Gastroesophageal sphincter (tissue), 4 donors: ENCODE measurements around the gene STARD9. TPM values are rescaled to one million over a fixed set of nuclear protein-coding genes. Genes with fewer than 3 reads are reported as not detected.

Experiments used
- ATAC-seq: fragments of 150-250 bp; one replicate; pipeline ENCODE4 v1.9.1; 2016; ENCODE audit warnings: mild to moderate bottlenecking, moderate library complexity
- H3K27ac ChIP-seq, 4 donors: fragments of 200-600 bp; sonication (generic) in 3 of 4; 1 replicate in 3 of 4; 2 replicates in 1 of 4; pipeline ENCODE4 v1.5.1; 2016 to 2019
- H3K27me3 ChIP-seq: fragments of 200-600 bp; sonication (generic); one replicate; pipeline ENCODE4 v1.5.1; 2019
- H3K36me3 ChIP-seq, 2 donors: fragments of 200-600 bp; sonication (generic); one replicate each; pipeline ENCODE4 v1.5.1; 2019; ENCODE audit warnings: control low read depth in 1 of 2
- H3K4me1 ChIP-seq, 3 donors: fragments of 200-600 bp; sonication (generic); 1 replicate in 2 of 3; 2 replicates in 1 of 3; pipeline ENCODE4 v1.5.1; 2016 to 2019; ENCODE audit warnings: control low read depth in 2 of 3
- H3K4me3 ChIP-seq, 2 donors: fragments of 200-600 bp; sonication (generic); one replicate each; pipeline ENCODE4 v1.5.1; 2019; ENCODE audit warnings: mild to moderate bottlenecking in 1 of 2, moderate library complexity in 1 of 2
- H3K9me3 ChIP-seq, 3 donors: fragments of 200-600 bp; sonication (generic); one replicate each; pipeline ENCODE4 v1.5.1; 2017 to 2019; ENCODE audit warnings: control low read depth in 2 of 3
- CTCF ChIP-seq, 4 experiments: fragments of 200-600 bp in 2 of 4; fragments of 450-650 bp in 2 of 4; sonication (generic) in 1 of 4; IDR thresholded peaks; one replicate each; pipeline ENCODE4 v1.5.1; 2017 to 2019; ENCODE audit warnings: antibody characterized with exemption in 4 of 4, mild to moderate bottlenecking in 2 of 4, moderate library complexity in 2 of 4
- EP300 ChIP-seq: sonication (generic); formaldehyde crosslinking; IDR thresholded peaks from one replicate; pipeline ENCODE4 v1.6.1; 2017; ENCODE audit warnings: antibody characterized with exemption, mild to moderate bottlenecking
- POLR2A ChIP-seq, 2 donors: fragments of 450-650 bp; IDR thresholded peaks; one replicate each; pipeline ENCODE4 v1.6.1; 2017; ENCODE audit warnings: antibody characterized with exemption in 2 of 2, mild to moderate bottlenecking in 2 of 2, moderate library complexity in 1 of 2
- POLR2AphosphoS5 ChIP-seq: sonication (generic); formaldehyde crosslinking; IDR thresholded peaks from one replicate; pipeline ENCODE4 v1.6.1; 2017; ENCODE audit warnings: antibody characterized with exemption
- WGBS, 2 donors: methylation state at CpG; one replicate each; pipeline ENCODE4 v1.1.5; 2018; ENCODE audit warnings: low coverage in 1 of 2; 5-methylcytosine and 5-hydroxymethylcytosine counted together
- total RNA-seq, 4 donors: library from RNA; depleted of rRNA; stranded (reverse); fragments of >200 nt; gene quantifications; one replicate each; pipeline ENCODE4 v1.1.0, GENCODE V29; 2016

Gene STARD9
- total RNA-seq, 4 donors from 2014 or later: 15.5 to 78.4 (median 29.1) TPM

DNA sequence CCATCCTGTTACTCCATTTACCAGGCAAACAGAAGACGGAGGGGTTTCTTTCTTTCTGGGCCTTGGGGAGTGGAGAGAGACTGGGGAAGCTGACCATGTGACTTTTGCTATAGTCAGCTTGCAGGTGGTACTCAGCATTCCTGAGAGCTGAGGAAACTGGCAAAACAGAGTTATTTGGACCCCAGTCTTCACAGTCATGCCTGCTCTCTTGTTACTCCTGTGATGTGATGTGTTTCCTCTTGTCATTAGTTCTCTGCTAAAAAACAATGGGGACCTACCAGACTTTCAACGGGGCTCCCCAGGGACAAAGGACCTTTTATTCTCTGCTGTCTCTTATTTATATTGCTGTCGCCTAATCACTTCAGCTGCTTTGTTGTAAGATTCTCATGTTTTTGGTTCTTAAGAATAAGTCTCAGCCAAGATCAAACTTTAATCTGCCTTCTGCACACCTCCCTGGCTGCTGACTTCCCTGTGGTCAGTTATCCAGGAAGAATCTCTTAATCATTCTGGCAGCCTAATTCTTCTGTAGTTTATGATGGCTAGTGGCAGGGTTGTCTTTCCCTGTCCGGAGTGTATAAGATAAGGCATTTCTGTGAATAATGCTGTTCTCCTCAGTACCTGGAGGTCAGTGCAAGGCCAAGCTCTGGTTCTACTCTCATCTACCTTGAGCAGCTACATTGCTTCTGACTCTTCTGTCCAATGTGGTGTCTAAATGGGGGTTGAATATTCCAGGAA lies 8.8 kb downstream of the STARD9 start:
- Histone ChIP-seq H3K27me3 (no peaks in the 10 kb centered on the region), H3K36me3 (peaks cover 0 to 21% of the 10 kb centered on the region in 2 donors), H3K9me3 (no peaks in the 10 kb centered on the region), H3K4me3 (peak overlapping the region; percentile 38 to 43), H3K4me1 (peaks cover 17 to 95% (median 28%) of the 10 kb centered on the region in 3 donors), H3K27ac (peak overlapping the region; percentile 15 to 86 (median 84))
- WGBS, 2 donors: 11 to 18% methylated on average over 2 to 4 of the region's 4 CpGs
- no peak for ATAC-seq
- TF ChIP-seq POLR2AphosphoS5 (no peak), EP300 (no peak), CTCF (IDR thresholded peaks at IDR 0.05) (no peak), POLR2A (IDR thresholded peaks at IDR 0.05) (no peak)

DNA sequence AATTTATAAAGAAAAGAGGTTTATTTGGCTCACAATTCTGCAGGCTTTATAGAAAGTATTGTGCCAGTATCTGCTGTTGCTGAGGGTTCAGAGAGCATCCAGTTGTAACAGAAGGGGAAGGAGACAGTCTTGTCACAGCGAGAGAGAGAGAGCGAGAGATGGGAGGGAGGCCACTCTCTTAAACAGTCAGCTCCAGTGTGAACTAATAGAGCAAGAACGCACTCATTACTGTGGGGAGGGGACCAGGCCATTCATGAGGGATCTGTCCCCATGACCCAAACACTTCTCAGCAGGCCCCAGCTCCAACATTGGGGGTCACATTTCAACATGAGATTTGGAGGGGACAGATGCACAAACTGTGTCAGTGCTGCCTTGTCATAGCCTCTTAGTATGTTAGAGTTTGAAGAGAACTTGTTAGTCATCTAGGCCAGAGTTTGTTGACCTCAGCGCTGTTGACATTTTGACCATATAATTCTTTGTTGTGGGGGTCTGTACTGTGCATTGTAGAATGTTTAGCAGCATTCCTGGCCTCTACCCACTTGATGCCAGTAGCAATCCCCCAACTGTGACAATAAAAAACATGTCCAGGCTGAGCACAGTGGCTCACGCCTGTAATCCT lies 15.3 kb downstream of the STARD9 start:
- WGBS, 2 donors: 93% methylated on average over 4 of the region's 5 CpGs; no CpG with 5 or more reads in 1 of the 2 donors
- H3K9me3 ChIP-seq: no peaks in the 10 kb centered on the region
- TF ChIP-seq POLR2A (IDR thresholded peaks at IDR 0.05): no peak
- peak overlapping the region in 3 of 4 donors; percentile 22 to 77 (median 56) for H3K27ac ChIP-seq
- no peak overlapping the region for H3K4me3 ChIP-seq
- H3K27me3 ChIP-seq: no peaks in the 10 kb centered on the region
- H3K36me3 ChIP-seq: peaks cover 0 to 32% of the 10 kb centered on the region in 2 donors
- ATAC-seq: no peak
- H3K4me1 ChIP-seq: peaks cover 5 to 87% (median 10%) of the 10 kb centered on the region in 3 donors

DNA sequence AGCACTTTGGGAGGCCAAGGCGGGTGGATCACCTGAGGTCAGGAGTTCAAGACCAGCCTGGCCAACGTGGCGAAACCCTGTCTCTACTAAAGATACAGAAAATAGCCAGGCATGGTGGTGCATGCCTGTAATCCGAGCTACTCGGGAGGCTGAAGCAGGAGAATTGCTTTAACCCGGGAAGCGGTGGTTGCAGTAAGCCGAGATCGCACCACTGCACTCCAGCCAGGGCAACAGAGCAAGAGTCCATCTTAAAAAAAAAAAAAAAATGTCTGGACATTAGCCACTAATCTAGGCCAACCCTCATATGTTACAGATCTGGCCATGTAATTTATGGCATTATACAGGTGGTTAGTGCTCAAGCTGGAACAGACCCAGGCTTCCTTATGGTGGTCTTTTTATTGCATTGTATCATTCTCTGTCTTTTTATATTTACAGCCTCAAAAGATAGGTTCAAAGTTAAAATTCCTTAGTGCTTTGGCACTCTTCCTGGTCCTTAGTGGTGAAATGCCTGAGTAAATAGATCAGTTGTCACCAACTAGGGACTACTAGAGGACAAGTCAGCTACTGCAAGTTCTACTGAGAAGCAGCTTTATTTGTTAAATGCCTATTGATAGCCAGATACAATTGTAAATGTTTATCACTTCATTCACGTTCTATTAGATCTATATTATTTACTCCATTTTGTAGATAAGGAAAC lies 16.0 kb downstream of the STARD9 start:
- Histone ChIP-seq H3K4me1 (peaks cover 11 to 87% (median 16%) of the 10 kb centered on the region in 3 donors), H3K27ac (peak overlapping the region in 3 of 4 donors; percentile 22 to 77 (median 56))
- no peak for TF ChIP-seq POLR2AphosphoS5
- no peak for TF ChIP-seq EP300
- no peak for TF ChIP-seq POLR2A (IDR thresholded peaks at IDR 0.05)
- TF ChIP-seq CTCF (IDR thresholded peaks at IDR 0.05): peak; percentile 8 to 41 (median 32)

GRCh38 chr15:42592716-42593115 lies 17.3 kb downstream of the STARD9 start:
- H3K9me3 ChIP-seq: no peaks in the 10 kb centered on the region
- WGBS, 2 donors: 52 to 79% methylated on average over 3 of the region's 3 CpGs
- no peaks in the 10 kb centered on the region for H3K27me3 ChIP-seq
- H3K4me1 ChIP-seq: peaks cover 11 to 92% (median 24%) of the 10 kb centered on the region in 3 donors
- peaks cover 0 to 13% of the 10 kb centered on the region in 2 donors for H3K36me3 ChIP-seq
- TF ChIP-seq POLR2AphosphoS5: no peak
- TF ChIP-seq EP300: no peak
- no peak for TF ChIP-seq CTCF (IDR thresholded peaks at IDR 0.05)
- TF ChIP-seq POLR2A (IDR thresholded peaks at IDR 0.05): no peak
- H3K27ac ChIP-seq: peak overlapping the region; percentile 61 to 81 (median 78)
- peak; percentile 7 for ATAC-seq
- peak overlapping the region in 1 of 2 donors; percentile 0 for H3K4me3 ChIP-seq

More for the DNA sequence above, 16.0 kb downstream of the STARD9 start:
- no peak for ATAC-seq
- no peak overlapping the region for H3K4me3 ChIP-seq
- H3K27me3 ChIP-seq: no peaks in the 10 kb centered on the region
- 48 to 76% methylated on average over 2 to 6 of the region's 10 CpGs for WGBS, 2 donors
- no peaks in the 10 kb centered on the region for H3K9me3 ChIP-seq
- H3K36me3 ChIP-seq: peaks cover 0 to 26% of the 10 kb centered on the region in 2 donors

GRCh38 chr15:42593143-42593542 lies 17.7 kb downstream of the STARD9 start:
- no peaks in the 10 kb centered on the region for H3K9me3 ChIP-seq
- peak; percentile 86 for ATAC-seq
- peak overlapping the region in 1 of 2 donors; percentile 0 for H3K4me3 ChIP-seq
- TF ChIP-seq EP300 (no peak), POLR2A (IDR thresholded peaks at IDR 0.05) (no peak), POLR2AphosphoS5 (no peak), CTCF (IDR thresholded peaks at IDR 0.05) (no peak)
- H3K36me3 ChIP-seq: peaks cover 0 to 11% of the 10 kb centered on the region in 2 donors
- H3K4me1 ChIP-seq: peaks cover 11 to 92% (median 24%) of the 10 kb centered on the region in 3 donors
- peak overlapping the region; percentile 61 to 81 (median 78) for H3K27ac ChIP-seq
- H3K27me3 ChIP-seq: no peaks in the 10 kb centered on the region
- WGBS, 2 donors: 19 to 26% methylated on average over 4 of the region's 4 CpGs
